DOHH2 (cell line): ENCODE measurements around the gene ATP2B2.

Experiments
- H3F3A ChIP-seq: fragments of 200-600 bp; sonication (generic), shearing (Covaris generic); 2 replicates; pipeline ENCODE4 v1.6.0; 2016; ENCODE audit warnings: antibody characterized with exemption, mild to moderate bottlenecking; ENCODE audit not compliant: control insufficient read depth, insufficient read depth
- H3K27ac ChIP-seq: fragments of 200-600 bp; sonication (generic); 2 replicates; pipeline ENCODE4 v1.5.1; 2014; ENCODE audit warnings: low read depth, mild to moderate bottlenecking, low read length, moderate library complexity
- H3K27me3 ChIP-seq: fragments of 200-600 bp; sonication (generic); 2 replicates; pipeline ENCODE4 v1.6.1; 2014; ENCODE audit warnings: mild to moderate bottlenecking, low read length, mixed read lengths; ENCODE audit not compliant: control insufficient read depth
- H3K36me3 ChIP-seq: fragments of 200-600 bp; sonication (generic); 2 replicates; pipeline ENCODE4 v1.6.1; 2014; ENCODE audit warnings: mild to moderate bottlenecking, low read length, moderate library complexity, mixed read lengths; ENCODE audit not compliant: control insufficient read depth
- H3K4me1 ChIP-seq: fragments of 200-600 bp; sonication (generic); 2 replicates; pipeline ENCODE4 v1.6.1; 2014; ENCODE audit warnings: mild to moderate bottlenecking, low read length, mixed read lengths; ENCODE audit not compliant: control insufficient read depth
- H3K4me2 ChIP-seq: fragments of 200-600 bp; sonication (generic); 2 replicates; pipeline ENCODE4 v1.6.0; 2014; ENCODE audit warnings: mild to moderate bottlenecking, low read length, moderate library complexity
- H3K4me3 ChIP-seq: fragments of 200-600 bp; sonication (generic); 2 replicates; pipeline ENCODE4 v1.5.1; 2014; ENCODE audit warnings: mild to moderate bottlenecking, low read length, mixed read lengths
- H3K79me2 ChIP-seq: fragments of 200-600 bp; sonication (generic); 2 replicates; pipeline ENCODE4 v1.6.1; 2014; ENCODE audit warnings: mild to moderate bottlenecking, low read length, mixed read lengths; ENCODE audit not compliant: control insufficient read depth
- H3K9me2 ChIP-seq: fragments of 200-600 bp; sonication (generic); replicated peaks from 2 replicates; pipeline ENCODE4 v1.6.1; 2014; ENCODE audit warnings: mild to moderate bottlenecking, low read length, mixed read lengths; ENCODE audit not compliant: control insufficient read depth
- H3K9me3 ChIP-seq: fragments of 200-600 bp; sonication (generic); 2 replicates; pipeline ENCODE4 v1.6.1; 2014; ENCODE audit warnings: antibody characterized with exemption, low read length, mixed read lengths; ENCODE audit not compliant: control insufficient read depth, insufficient read depth
- H4K20me1 ChIP-seq: fragments of 200-600 bp; sonication (generic); 2 replicates; pipeline ENCODE4 v1.6.0; 2014; ENCODE audit warnings: low read depth, mild to moderate bottlenecking, antibody characterized with exemption, low read length, moderate library complexity; ENCODE audit not compliant: control insufficient read depth, insufficient read depth
- EZH2phosphoT487 ChIP-seq: fragments of 200-600 bp; sonication (generic); IDR thresholded peaks from 2 replicates; pipeline ENCODE4 v1.6.1; 2017; ENCODE audit warnings: borderline replicate concordance, mild to moderate bottlenecking, antibody characterized with exemption, low read length, moderate library complexity, mixed read lengths
- TF ChIP-seq, protein P1 (sequence below): fragments of 200-600 bp; sonication (generic); IDR thresholded peaks from one replicate; pipeline ENCODE4 v1.5.1; 2014; ENCODE audit warnings: antibody characterized with exemption, mild to moderate bottlenecking, low read depth, low read length; ENCODE audit not compliant: poor library complexity, severe bottlenecking

ATP2B2 gene

DNA sequence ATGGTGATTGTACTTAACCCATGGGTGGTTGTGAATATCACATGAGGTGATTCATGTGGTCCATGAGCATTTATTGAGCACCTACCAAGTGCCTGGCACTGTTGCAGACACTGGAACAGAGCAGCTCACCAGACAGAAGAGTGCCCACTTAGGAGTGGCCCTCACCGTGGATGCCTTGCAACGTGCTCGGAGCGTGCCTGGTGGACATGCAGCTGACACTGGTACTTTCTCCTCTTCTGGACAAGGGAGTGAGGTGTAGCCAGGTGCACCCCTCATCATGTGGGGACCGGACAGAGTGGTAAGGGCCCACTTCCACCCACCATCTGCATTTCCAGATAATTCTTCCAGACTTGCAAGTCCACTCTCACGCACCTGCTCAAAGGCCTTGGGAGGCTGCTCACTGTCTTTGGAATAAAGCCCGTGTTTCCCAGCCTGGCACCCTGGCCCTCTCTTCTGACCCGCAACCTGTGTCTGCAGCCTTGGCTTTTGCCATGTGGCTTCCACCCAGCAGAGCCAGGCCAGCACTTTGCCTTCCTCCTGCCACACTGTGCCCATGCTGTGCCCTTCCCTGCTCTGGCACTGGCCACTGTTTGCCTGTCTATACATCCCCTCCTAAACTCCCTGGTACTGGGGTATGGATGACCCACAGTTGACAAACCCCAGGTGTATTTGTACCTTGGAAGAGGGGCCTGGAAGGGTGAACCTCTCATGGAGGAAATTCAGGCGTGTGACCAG is 93.6 kb downstream of the ATP2B2 start:
- Histone ChIP-seq H3K27me3 (0 out of 2 replicates have a peak, but pooled peaks cover 3% of the 10 kb centered on the region), H3K9me3 (no peaks in the 10 kb centered on the region), H3K4me3 (no peak overlapping the region), H3K27ac (no peak overlapping the region), H3F3A (no peaks in the 10 kb centered on the region), H3K36me3 (no peaks in the 10 kb centered on the region), H3K79me2 (no peaks in the 10 kb centered on the region), H3K4me2 (no peak overlapping the region), H3K9me2 (no peaks in the 10 kb centered on the region), H4K20me1 (no peaks in the 10 kb centered on the region), H3K4me1 (no peaks in the 10 kb centered on the region)
- no peak for TF ChIP-seq EZH2phosphoT487
- TF ChIP-seq, protein P1, sequence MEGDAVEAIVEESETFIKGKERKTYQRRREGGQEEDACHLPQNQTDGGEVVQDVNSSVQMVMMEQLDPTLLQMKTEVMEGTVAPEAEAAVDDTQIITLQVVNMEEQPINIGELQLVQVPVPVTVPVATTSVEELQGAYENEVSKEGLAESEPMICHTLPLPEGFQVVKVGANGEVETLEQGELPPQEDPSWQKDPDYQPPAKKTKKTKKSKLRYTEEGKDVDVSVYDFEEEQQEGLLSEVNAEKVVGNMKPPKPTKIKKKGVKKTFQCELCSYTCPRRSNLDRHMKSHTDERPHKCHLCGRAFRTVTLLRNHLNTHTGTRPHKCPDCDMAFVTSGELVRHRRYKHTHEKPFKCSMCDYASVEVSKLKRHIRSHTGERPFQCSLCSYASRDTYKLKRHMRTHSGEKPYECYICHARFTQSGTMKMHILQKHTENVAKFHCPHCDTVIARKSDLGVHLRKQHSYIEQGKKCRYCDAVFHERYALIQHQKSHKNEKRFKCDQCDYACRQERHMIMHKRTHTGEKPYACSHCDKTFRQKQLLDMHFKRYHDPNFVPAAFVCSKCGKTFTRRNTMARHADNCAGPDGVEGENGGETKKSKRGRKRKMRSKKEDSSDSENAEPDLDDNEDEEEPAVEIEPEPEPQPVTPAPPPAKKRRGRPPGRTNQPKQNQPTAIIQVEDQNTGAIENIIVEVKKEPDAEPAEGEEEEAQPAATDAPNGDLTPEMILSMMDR: no peak

DNA sequence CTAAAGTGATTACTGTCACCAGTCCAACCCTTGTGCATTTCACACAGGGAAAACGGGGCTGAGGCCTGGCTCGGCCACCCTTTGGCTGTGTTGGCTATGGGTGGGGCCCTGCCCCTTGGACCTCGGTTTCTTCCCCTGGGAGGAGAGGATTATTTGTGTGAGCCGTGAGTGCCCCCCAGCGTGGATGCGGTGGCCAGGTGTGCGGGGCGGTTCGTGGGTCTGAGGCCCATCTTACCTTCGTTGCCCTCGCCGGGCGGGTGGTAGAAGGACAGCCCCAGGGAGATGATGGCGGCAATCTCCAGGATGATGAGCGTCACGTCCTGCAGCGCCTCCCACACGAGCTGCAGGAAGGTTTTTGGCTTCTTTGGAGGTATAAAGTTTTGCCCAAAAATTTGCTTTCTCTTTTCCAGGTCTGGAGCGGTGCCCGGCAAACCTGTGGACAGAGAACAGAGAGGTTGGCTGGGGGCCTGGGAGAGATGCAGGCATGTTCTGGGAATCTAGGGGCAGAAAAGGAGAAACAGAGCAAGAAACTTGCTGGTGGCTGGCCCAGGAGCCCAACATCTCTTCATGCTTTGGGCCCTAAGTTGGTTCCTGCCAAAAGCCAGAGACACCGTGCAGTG is 94.9 kb downstream of the ATP2B2 start:
- TF ChIP-seq EZH2phosphoT487: no peak
- TF ChIP-seq, protein P1: no peak
- H3K4me3 ChIP-seq: no peak overlapping the region
- H3K4me2 ChIP-seq: no peak overlapping the region
- no peaks in the 10 kb centered on the region for H4K20me1 ChIP-seq
- H3K27ac ChIP-seq: no peak overlapping the region
- no peaks in the 10 kb centered on the region for H3K36me3 ChIP-seq
- no peaks in the 10 kb centered on the region for H3K9me3 ChIP-seq
- H3K9me2 ChIP-seq: no peaks in the 10 kb centered on the region
- H3K4me1 ChIP-seq: no peaks in the 10 kb centered on the region
- H3K27me3 ChIP-seq: no peaks in the 10 kb centered on the region
- H3F3A ChIP-seq: no peaks in the 10 kb centered on the region
- no peaks in the 10 kb centered on the region for H3K79me2 ChIP-seq

DNA sequence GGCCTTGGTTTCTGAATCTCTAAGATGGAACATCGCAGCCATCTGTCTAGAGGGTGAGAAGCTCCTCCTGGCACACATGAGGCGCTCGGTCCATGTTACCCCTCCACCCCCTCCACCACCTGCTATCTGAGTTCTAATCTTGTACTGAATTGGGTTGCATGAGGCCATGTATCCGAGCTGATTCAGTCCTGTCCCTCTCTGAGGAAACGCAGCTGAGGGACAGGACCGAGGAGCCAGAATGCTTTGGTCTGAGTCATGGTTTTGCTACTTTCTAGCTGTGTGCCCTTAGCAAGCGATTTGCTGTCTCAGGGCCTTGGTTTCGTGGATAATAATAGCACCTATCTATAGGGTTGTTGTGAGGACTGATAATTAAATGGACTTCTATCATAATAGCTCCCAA is 96.7 kb downstream of the ATP2B2 start:
- H3K27me3 ChIP-seq: no peaks in the 10 kb centered on the region
- H3K79me2 ChIP-seq: no peaks in the 10 kb centered on the region
- no peak overlapping the region for H3K4me2 ChIP-seq

More for the DNA sequence above, 96.7 kb downstream of the ATP2B2 start:
- Histone ChIP-seq H3K9me3 (no peaks in the 10 kb centered on the region), H3K36me3 (no peaks in the 10 kb centered on the region), H3K9me2 (no peaks in the 10 kb centered on the region), H3K4me1 (no peaks in the 10 kb centered on the region), H3K4me3 (no peak overlapping the region), H3K27ac (no peak overlapping the region), H4K20me1 (no peaks in the 10 kb centered on the region), H3F3A (no peaks in the 10 kb centered on the region)
- TF ChIP-seq, protein P1: no peak
- TF ChIP-seq EZH2phosphoT487: no peak
